ENCODE measurements around the gene UBE2Z.

- no peak for TF ChIP-seq CTCF (IDR thresholded peaks at IDR 0.05 in 8 of 11, conservative IDR thresholded peaks at IDR 0.05 in 3 of 11)
- no peak for TF ChIP-seq POLR2A (IDR thresholded peaks at IDR 0.05)
- no peak for TF ChIP-seq POLR2AphosphoS5 (IDR thresholded peaks at IDR 0.05)
Measured at GRCh38 chr17:48903401-48903800, 4.8 kb upstream of the UBE2Z start.

Data from spleen (tissue), 7 donors.